ENCODE data around the gene ADAM12.

- TF ChIP-seq CTCF (IDR thresholded peaks at IDR 0.05; ENCODE audit: poor library complexity, severe bottlenecking) (no peak), RAD21 (conservative IDR thresholded peaks at IDR 0.05) (no peak), EZH2 (IDR thresholded peaks at IDR 0.05; ENCODE audit: borderline replicate concordance, insufficient read depth, low read length, poor library complexity, severe bottlenecking) (no peak), POLR2AphosphoS5 (IDR thresholded peaks at IDR 0.05) (no peak), EP300 (conservative IDR thresholded peaks at IDR 0.05; ENCODE audit: poor library complexity, severe bottlenecking) (no peak), TAF1 (IDR thresholded peaks at IDR 0.05; ENCODE audit: low read depth) (no peak), REST (IDR thresholded peaks at IDR 0.05; ENCODE audit: borderline replicate concordance) (no peak)
These were observed 334.1 kb downstream of the ADAM12 start for GRCh38 chr10:126054191-126054590.
